Middle frontal gyrus (tissue), 1 donor: Measurements from ENCODE around the gene CLIC3.
A peak's percentile ranks its signal among the peaks of the same experiment; 100 is the strongest.

Experiments used
- DNase-seq: peaks from one replicate; pipeline ENCODE4 v3.0.0-alpha.2; 2015; ENCODE audit warnings: low spot score; ENCODE audit errors: extremely low spot score

The CLIC3 gene

DNA sequence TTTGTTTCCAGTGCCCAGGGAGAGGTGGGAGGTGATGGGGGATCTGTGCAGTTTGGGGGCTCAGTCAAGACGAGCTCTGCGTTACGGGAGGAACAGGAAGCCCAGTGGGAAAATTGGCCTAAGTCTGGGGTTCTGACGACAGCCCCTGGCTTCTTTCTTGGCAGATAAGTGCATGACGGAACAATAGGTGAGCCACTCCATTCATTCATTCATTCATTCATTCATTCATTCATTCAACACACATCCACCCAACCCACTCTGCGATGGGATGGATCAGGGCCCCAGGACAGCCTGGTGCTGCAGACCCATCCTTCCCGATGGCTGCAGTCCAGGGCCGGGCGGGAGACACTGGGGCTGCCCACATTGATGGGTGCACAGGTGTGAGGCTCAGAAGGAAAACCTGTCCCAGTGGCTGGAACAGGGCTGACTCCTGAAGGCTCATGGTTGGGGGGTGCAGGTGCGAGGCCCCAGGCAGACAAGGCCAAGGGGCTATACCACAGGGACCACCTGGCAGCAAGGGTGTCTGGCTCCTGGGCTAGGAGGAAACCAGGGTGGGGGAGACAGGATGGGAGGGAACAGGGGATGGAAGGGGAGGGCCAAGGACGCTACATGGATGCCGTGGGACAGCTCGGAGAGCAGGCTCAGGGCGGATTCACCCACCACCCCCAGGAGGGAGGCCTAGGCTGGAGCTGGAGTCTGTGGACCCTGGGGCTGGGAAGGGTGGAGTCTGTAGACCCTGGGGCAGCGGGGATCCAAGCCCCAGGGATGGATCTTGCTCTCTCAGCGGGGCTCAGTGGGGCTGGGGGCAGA, 15.5 kb downstream of the CLIC3 start:
- DNase-seq = no peak

GRCh38 chr9:136979769-136980587, 16.4 kb downstream of the CLIC3 start:
- no peak for DNase-seq

DNA sequence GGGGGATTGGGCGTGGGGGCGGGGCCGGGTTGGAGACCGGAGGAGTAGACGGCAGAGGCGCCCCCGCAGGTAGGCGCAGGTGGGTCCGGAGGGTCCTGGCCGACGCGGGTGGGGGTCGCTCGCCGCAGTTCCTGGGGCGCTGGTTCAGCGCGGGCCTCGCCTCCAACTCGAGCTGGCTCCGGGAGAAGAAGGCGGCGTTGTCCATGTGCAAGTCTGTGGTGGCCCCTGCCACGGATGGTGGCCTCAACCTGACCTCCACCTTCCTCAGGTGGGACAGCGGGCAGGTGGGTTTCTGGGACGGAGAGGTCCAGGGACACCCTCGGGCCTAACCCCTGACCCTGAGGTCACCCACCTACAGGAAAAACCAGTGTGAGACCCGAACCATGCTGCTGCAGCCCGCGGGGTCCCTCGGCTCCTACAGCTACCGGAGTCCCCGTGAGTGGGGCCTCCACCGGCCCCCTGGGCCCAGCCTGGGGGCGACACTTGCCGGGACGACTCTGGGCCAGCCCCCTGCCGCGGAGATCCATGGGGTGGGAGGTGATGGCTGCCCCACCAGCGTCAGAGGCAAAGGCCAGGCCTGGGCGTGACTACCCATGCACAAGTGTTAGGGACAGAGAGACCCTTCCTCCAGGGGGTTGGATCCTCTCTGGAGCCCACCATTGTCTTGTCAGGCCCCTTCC, 17.4 kb downstream of the CLIC3 start:
- DNase-seq = no peak

DNA sequence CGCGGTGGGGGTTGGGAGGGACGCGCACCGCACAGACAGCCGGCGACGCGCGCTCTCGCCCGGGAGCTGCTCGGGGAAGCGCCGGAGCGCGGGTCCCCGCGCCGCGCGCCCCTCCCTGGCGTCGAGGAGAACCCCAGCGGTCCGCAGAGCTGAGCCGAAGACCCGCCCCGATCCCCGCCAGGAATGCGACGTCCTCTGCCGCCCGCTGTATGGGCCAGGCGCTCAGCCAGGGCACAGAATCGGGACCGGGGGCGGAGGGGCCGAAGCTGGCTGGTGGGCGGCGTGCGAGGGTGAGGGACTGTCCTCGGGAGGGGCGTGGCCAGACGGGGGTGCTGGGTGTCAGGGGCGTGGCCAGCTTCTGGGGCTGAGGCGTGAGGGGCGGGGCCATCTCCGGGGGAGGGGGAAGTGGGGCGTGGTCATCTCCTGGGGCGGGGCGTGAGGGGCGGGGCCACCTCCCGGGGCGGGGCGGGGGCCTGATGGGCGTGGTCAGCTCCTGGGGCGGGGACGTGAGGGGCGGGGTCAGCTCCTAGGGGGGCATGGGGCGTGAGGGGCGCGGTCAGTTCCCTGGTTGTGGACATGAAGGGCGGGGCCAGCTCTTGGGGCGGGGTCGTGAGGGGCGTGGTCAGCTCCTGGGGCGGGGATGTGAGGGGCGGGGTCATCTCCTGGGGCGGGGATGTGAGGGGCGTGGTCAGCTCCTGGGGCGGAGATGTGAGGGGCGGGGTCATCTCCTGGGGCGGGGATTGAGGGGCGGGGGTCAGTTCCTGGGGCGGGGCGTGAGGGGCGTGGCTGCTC, 18.1 kb downstream of the CLIC3 start:
- peak; percentile 77 for DNase-seq

DNA sequence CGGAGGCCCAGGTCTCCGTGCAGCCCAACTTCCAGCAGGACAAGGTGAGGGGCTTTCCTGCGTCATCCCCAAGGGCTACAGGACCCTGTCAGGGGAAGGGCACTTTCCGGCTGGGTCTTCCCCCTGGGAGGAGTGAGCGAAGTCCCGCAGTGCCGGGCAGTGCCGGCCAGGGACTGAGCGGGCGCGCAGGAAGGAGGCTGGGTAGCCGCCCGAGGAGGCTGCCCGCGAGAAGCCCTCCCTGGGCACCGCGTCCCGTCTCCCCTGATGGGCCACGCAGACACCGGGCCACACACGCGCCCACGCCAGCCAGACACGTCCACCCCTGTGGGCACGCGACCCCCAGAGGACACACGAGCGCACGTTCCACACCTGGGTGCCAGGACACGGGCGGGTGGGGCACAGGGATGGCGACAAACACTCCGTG, 18.7 kb downstream of the CLIC3 start:
- DNase-seq = no peak

GRCh38 chr9:136977223-136977622, 19.1 kb downstream of the CLIC3 start, which contains the start of gene PTGDS:
PTGDS (plus strand) TSS chr9:136977504; CDS start chr9:136977579, 75 bp downstream.
- DNase-seq = peak; percentile 86

DNA sequence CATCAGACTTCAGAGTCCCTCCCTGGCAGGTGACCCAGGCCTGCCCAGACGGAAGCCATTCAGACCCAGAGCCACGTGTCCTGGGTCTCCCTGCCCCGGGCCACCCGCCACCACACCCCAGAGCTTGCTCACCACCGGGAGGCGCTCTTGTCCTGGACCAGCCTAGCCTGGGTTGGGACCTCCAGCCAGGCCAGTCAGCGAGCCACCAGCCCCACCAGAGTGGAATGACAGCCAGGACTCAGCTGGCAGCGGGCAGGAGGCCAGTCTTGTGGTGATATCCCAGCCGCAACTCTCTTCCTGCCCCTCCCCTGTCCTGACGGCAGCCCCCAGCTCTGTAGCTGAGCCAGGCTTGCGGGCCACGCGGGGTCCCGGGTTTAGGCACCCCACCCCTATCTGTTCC, 20.7 kb downstream of the CLIC3 start:
- peak; percentile 55 for DNase-seq

- no peak for DNase-seq
Observed at GRCh38 chr9:136974817-136975535, 21.4 kb downstream of the CLIC3 start.

GRCh38 chr9:136973618-136974617, 22.4 kb downstream of the CLIC3 start:
- DNase-seq = no peak

DNA sequence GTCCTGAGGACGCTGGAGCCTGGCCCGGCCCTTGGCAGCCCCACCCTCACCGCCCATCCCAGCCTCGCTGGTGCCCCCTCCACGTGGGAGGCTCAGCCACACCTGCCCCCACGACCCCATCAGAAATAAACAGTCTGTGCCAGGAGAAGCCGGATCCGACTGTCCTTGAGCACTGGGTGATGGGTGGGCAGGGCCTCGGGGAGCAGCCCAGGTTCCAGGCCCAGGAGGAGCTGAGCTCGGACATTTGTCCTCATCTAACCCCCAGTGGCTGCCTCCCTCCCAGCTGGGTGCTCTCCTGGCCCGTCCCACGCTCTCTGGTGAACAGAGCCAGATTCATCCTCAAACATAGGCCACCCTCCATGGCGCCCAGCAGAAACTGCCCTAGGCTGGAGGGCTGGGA, 23.6 kb downstream of the CLIC3 start:
- DNase-seq = no peak

DNA sequence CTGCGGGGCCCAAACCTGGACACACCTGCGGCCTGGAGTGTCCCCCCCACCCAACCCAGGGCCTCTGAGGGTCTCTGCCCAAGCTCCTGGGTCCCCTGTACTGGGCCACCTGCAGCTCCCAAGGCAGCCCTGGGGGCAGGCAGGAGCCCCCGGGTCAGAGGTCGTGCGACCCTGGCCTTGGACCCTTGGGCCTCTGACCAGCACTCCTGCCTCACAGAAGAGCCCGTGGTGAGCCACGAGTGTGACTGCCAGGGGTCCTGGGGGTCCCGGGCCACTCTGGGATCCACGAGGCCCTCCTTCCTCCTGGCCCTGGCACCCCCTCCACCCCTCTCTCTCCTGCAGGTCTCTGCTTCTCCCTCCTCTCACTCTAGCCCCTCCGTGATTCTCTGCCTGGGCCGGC, 24.0 kb downstream of the CLIC3 start:
- DNase-seq = no peak

DNA sequence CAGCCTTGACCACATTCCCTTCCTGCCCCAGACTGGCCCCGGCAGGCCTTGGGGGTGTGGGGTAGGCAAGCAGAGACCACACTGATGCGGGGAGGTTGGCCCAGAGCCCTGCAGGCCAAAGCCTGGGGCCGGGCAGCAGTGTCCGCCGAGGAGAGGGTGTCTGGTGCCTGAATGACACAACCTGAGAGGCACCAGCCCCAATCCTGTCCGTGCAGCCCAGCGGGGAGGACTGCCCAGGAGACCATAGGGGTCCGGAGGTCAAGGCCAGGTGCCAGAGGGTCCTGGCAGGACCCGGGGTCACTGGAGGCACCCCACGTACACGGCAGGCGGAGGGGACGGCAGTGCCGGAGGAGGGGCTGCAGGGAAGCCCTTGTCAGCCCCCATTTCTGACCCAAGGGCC, 24.6 kb downstream of the CLIC3 start:
- DNase-seq = no peak

GRCh38 chr9:136970361-136970760, 26.0 kb downstream of the CLIC3 start:
- DNase-seq = no peak

GRCh38 chr9:136969774-136970173, 26.6 kb downstream of the CLIC3 start:
- no peak for DNase-seq

DNA sequence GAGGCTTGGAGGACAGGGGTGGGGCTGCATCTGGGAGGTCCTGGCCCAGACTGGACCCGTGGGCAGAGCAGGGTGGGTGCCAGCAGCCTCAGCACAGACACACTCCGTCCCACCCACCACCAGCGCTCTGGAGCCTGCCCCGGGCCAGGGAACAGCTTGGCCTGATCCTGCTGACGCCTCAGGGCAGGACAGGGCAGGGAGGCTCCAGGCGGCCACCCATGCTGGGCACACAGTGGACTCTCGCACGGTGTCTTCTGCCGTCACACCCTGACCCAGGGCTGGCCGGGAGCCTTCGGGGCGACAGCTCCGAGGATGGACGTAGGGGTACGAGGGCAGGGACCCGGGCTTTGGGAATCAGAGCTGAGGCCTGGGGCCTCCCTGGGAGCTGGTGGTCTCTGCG, 27.2 kb downstream of the CLIC3 start:
- no peak for DNase-seq

GRCh38 chr9:136968333-136969127, 27.8 kb downstream of the CLIC3 start:
- DNase-seq = no peak

DNA sequence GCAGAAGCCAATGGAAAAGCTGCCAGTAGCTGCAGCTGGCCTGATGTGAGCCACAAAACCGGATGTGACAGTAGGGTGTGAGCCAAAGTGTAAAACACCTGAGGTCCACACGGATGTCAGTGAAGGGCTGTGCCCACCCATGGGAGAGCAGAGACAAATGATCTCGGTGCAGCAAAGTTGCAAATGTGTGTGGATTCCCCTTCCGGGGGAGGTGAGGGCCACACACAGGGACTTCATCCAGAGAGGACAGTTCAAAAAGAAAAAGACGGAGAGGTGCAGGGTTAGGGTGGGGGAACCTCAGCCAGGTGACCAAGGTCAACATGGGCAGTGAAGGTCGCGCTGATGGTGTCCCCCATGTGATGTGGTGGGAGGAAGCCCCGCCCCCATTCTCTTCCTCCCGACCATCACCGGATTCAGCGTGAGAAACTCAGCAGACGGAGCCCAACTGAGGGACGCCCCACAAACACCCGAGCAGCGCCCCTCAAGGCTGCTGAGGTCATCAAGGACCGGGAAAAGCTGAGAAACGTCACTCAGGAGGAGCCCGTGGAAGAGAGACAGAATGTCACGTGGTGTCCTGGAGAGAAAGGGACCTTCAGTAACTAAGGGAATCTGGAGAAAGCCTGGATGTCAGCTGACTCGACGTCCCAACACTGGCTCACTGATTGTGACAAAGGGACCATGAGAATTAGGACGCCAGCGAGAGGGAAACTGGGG, 30.4 kb downstream of the CLIC3 start:
- peak; percentile 46 for DNase-seq
